H9 (cell line): ENCODE data around the gene AMZ2. TPM values are rescaled to one million over a fixed set of nuclear protein-coding genes. Genes with fewer than 3 reads are reported as not detected.

ENCODE experiments used
- DNase-seq: peaks from one replicate; pipeline ENCODE4 v3.0.0-alpha.2; 2017
- H2AFZ ChIP-seq: one replicate; pipeline ENCODE4 v1.6.1; 2013; ENCODE audit warnings: mild to moderate bottlenecking, low read length, control low read depth, moderate library complexity
- H2AK5ac ChIP-seq: 2 replicates; pipeline ENCODE4 v1.6.1; 2013; ENCODE audit warnings: low read length, control low read depth, mixed read lengths; ENCODE audit not compliant: insufficient read length
- H2BK120ac ChIP-seq: one replicate; pipeline ENCODE4 v1.6.1; 2013; ENCODE audit warnings: low read depth, mild to moderate bottlenecking, low read length, control low read depth, inconsistent platforms; ENCODE audit not compliant: poor library complexity, severe bottlenecking
- H2BK12ac ChIP-seq: 2 replicates; pipeline ENCODE4 v1.6.1; 2013; ENCODE audit warnings: low read length, control low read depth, mixed read lengths, low read depth; ENCODE audit not compliant: insufficient read length
- H2BK15ac ChIP-seq: 2 replicates; pipeline ENCODE4 v1.6.1; 2013; ENCODE audit warnings: low read depth, low read length, control low read depth
- H2BK20ac ChIP-seq: one replicate; pipeline ENCODE4 v1.6.1; 2013; ENCODE audit warnings: low read depth, mild to moderate bottlenecking, low read length, control low read depth, inconsistent platforms; ENCODE audit not compliant: poor library complexity, severe bottlenecking
- H2BK5ac ChIP-seq: 2 replicates; pipeline ENCODE4 v1.6.1; 2013; ENCODE audit warnings: low read length, control low read depth, mixed read lengths; ENCODE audit not compliant: insufficient read length
- H3K14ac ChIP-seq: 2 replicates; pipeline ENCODE4 v1.6.1; 2013; ENCODE audit warnings: low read length, control low read depth; ENCODE audit not compliant: insufficient read depth
- H3K18ac ChIP-seq: 2 replicates; pipeline ENCODE4 v1.6.1; 2013; ENCODE audit warnings: low read depth, mild to moderate bottlenecking, mixed read lengths, low read length, control low read depth; ENCODE audit not compliant: insufficient read length
- H3K23ac ChIP-seq: 2 replicates; pipeline ENCODE4 v1.6.1; 2013; ENCODE audit warnings: low read length, control low read depth, mixed read lengths, low read depth; ENCODE audit not compliant: insufficient read length
- H3K23me2 ChIP-seq: 2 replicates; pipeline ENCODE4 v1.6.1; 2013; ENCODE audit warnings: low read depth, mild to moderate bottlenecking, mixed read lengths, low read length, control low read depth; ENCODE audit not compliant: insufficient read length, poor library complexity, severe bottlenecking
- H3K27ac ChIP-seq: 2 replicates; pipeline ENCODE4 v1.5.1; 2013; ENCODE audit warnings: low read length, control low read depth, mixed read lengths, low read depth; ENCODE audit not compliant: insufficient read length
- H3K27me3 ChIP-seq: 2 replicates; pipeline ENCODE4 v1.6.1; 2013; ENCODE audit warnings: low read length, control low read depth, inconsistent platforms; ENCODE audit not compliant: insufficient read depth
- H3K4ac ChIP-seq: 2 replicates; pipeline ENCODE4 v1.6.1; 2013; ENCODE audit warnings: low read depth, mild to moderate bottlenecking, control low read depth, inconsistent platforms, low read length, moderate library complexity
- H3K4me1 ChIP-seq: 2 replicates; pipeline ENCODE4 v1.6.1; 2013; ENCODE audit warnings: low read length, control low read depth, inconsistent platforms; ENCODE audit not compliant: insufficient read depth
- H3K4me2 ChIP-seq: 2 replicates; pipeline ENCODE4 v1.6.1; 2013; ENCODE audit warnings: low read length, control low read depth, mixed read lengths; ENCODE audit not compliant: insufficient read length, insufficient read depth
- H3K56ac ChIP-seq: 2 replicates; pipeline ENCODE4 v1.6.1; 2013; ENCODE audit warnings: low read depth, mild to moderate bottlenecking, mixed read lengths, low read length, control low read depth; ENCODE audit not compliant: insufficient read length
- H3K79me1 ChIP-seq: 2 replicates; pipeline ENCODE4 v1.6.1; 2013; ENCODE audit warnings: low read depth, mild to moderate bottlenecking, moderate library complexity, low read length, control low read depth, inconsistent platforms; ENCODE audit not compliant: insufficient read depth, poor library complexity, severe bottlenecking
- H3K79me2 ChIP-seq: 2 replicates; pipeline ENCODE4 v1.6.1; 2013; ENCODE audit warnings: low read length, control low read depth, inconsistent platforms; ENCODE audit not compliant: insufficient read depth
- H3K9ac ChIP-seq: 2 replicates; pipeline ENCODE4 v1.6.1; 2013; ENCODE audit warnings: low read length, control low read depth, mixed read lengths; ENCODE audit not compliant: insufficient read length; ENCODE audit errors: extremely low read depth
- H3K9me3 ChIP-seq: one replicate; pipeline ENCODE4 v1.6.1; 2013; ENCODE audit warnings: low read depth, low read length, inconsistent platforms; ENCODE audit not compliant: control insufficient read depth
- H3T11ph ChIP-seq: one replicate; pipeline ENCODE4 v1.6.1; 2013; ENCODE audit warnings: mild to moderate bottlenecking, low read length, control low read depth, inconsistent platforms
- H4K20me1 ChIP-seq: one replicate; pipeline ENCODE4 v1.6.1; 2013; ENCODE audit not compliant: control insufficient read depth, insufficient read length, insufficient read depth
- H4K5ac ChIP-seq: 2 replicates; pipeline ENCODE4 v1.6.1; 2013; ENCODE audit warnings: low read depth, mild to moderate bottlenecking, mixed read lengths, low read length, control low read depth; ENCODE audit not compliant: insufficient read length
- H4K8ac ChIP-seq: replicated peaks from 2 replicates; pipeline ENCODE4 v1.6.1; 2013; ENCODE audit warnings: low read length, control low read depth, mixed read lengths, low read depth; ENCODE audit not compliant: insufficient read length
- H4K91ac ChIP-seq: 2 replicates; pipeline ENCODE4 v1.6.1; 2013; ENCODE audit warnings: low read depth, mild to moderate bottlenecking, moderate library complexity, mixed read lengths, low read length, control low read depth; ENCODE audit not compliant: insufficient read length
- H3K27ac Mint-ChIP-seq, 3 experiments: 2 replicates in 2 of 3; 3 replicates in 1 of 3; pipeline ENCODE4 v1.8.0; 2020 to 2021; ENCODE audit warnings: mixed read lengths in 3 of 3, mild to moderate bottlenecking in 1 of 3, moderate library complexity in 1 of 3
- H3K27me3 Mint-ChIP-seq: 2 replicates; pipeline ENCODE4 v1.8.0; 2021; ENCODE audit warnings: low read depth, mild to moderate bottlenecking, moderate library complexity, mixed read lengths
- H3K36me3 Mint-ChIP-seq, 3 experiments: 2 replicates in 2 of 3; 3 replicates in 1 of 3; pipeline ENCODE4 v1.8.0; 2020 to 2021; ENCODE audit warnings: low read depth in 3 of 3, mixed read lengths in 3 of 3; ENCODE audit not compliant: insufficient read depth in 1 of 3
- H3K4me1 Mint-ChIP-seq, 2 experiments: 2 replicates each; pipeline ENCODE4 v1.8.0; 2020; ENCODE audit warnings: mixed read lengths in 2 of 2
- H3K4me3 Mint-ChIP-seq, 2 experiments: 2 replicates in 1 of 2; 3 replicates in 1 of 2; pipeline ENCODE4 v1.8.0; 2020 to 2021; ENCODE audit warnings: mild to moderate bottlenecking in 2 of 2, mixed read lengths in 2 of 2, moderate library complexity in 1 of 2
- H3K9me3 Mint-ChIP-seq, 2 experiments: 2 replicates in 1 of 2; 3 replicates in 1 of 2; pipeline ENCODE4 v1.8.0; 2020; ENCODE audit warnings: mild to moderate bottlenecking in 2 of 2, mixed read lengths in 2 of 2, moderate library complexity in 1 of 2
- CTCF ChIP-seq: fragments of 200-600 bp; sonication (generic); conservative IDR thresholded peaks from 3 replicates; pipeline ENCODE4 v1.8.0; 2021; ENCODE audit warnings: antibody characterized with exemption, mild to moderate bottlenecking
- WGBS: extraction: QIAGEN DNeasy Blood & Tissue Kit; methylation state at CpG from one replicate; pipeline ENCODE4 v1.1.7; 2013; ENCODE audit warnings: missing lambda C conversion rate, low lambda C conversion rate, mixed read lengths; ENCODE audit not compliant: insufficient read length; ENCODE audit errors: extremely low coverage; 5-methylcytosine and 5-hydroxymethylcytosine counted together
- long read RNA-seq: library from polyadenylated mRNA; unstranded; transcript quantifications from one replicate; pipeline ENCODE4 v2.0.0, GENCODE V29; 2020
- total RNA-seq: library from RNA; stranded (reverse); gene quantifications from 2 replicates; pipeline ENCODE4 v1.2.1, GENCODE V29; 2021

AMZ2 gene
- 82.6 and 97.7 TPM in 2 replicates for total RNA-seq
- long read RNA-seq, transcript AMZ2-202 (7 exons, 2,402 nt), result minor isoform, 42 of 242 reads
- long read RNA-seq, transcript AMZ2-210 (8 exons, 1,339 nt), result minor isoform, 13 of 242 reads
- long read RNA-seq, transcript AMZ2-203 (8 exons, 1,378 nt), result major isoform, 71 of 242 reads
- long read RNA-seq, partial matches to known transcripts, result 4 of 242 reads
- long read RNA-seq, other reads (novel, unspliced or antisense), result 108 of 242 reads

- Histone ChIP-seq H4K91ac (no peak within 1 kb of the TSS), H3K4me2 (peak within 1 kb of the TSS; percentile 67), H3K79me1 (no peaks in the 10 kb centered on the region), H4K5ac (no peak within 1 kb of the TSS), H2BK15ac (no peak within 1 kb of the TSS), H3K9ac (peak within 1 kb of the TSS; percentile 48), H3K4ac (no peak within 1 kb of the TSS), H2BK5ac (no peak within 1 kb of the TSS), H3K27ac (no peak within 1 kb of the TSS), H3K23me2 (no peaks in the 10 kb centered on the region), H2AK5ac (no peak within 1 kb of the TSS), H2BK12ac (no peak within 1 kb of the TSS), H3K56ac (no peak within 1 kb of the TSS), H2BK20ac (no peak within 1 kb of the TSS), H3K27me3 (no peaks in the 10 kb centered on the region), H2AFZ (no peak within 1 kb of the TSS), H3K79me2 (no peaks in the 10 kb centered on the region), H3K4me1 (no peaks in the 10 kb centered on the region), H2BK120ac (no peak within 1 kb of the TSS), H4K8ac (no peak within 1 kb of the TSS), H4K20me1 (peaks cover 3% of the 10 kb centered on the region), H3K23ac (no peak within 1 kb of the TSS), H3K18ac (peak within 1 kb of the TSS; percentile 85), H3T11ph (no peak within 1 kb of the TSS), H3K14ac (peak within 1 kb of the TSS; percentile 69), H3K9me3 (no peaks in the 10 kb centered on the region)
- peaks cover 12 to 13% of the 10 kb centered on the region in 2 experiments for H3K4me1 Mint-ChIP-seq
- peak within 1 kb of the TSS; percentile 94 to 95 for H3K4me3 Mint-ChIP-seq
- H3K27me3 Mint-ChIP-seq, result no peaks in the 10 kb centered on the region; the same call in 1 of the 2 replicates
- H3K27ac Mint-ChIP-seq, result peak within 1 kb of the TSS; percentile 38 to 96 (median 91); a peak in 4 of 7 replicates
- TF ChIP-seq CTCF, result no peak
- peaks cover 2 to 22% (median 19%) of the 10 kb centered on the region in 3 experiments; a peak in 6 of 7 replicates for H3K36me3 Mint-ChIP-seq
- peak; percentile 95 for DNase-seq
- no CpG with 5 or more reads among the region's 97 CpGs for WGBS
- H3K9me3 Mint-ChIP-seq, result no peaks in the 10 kb centered on the region
Observed at GRCh38 chr17:68247445-68248198, at the start of gene AMZ2. Gene AMZ2 (plus strand): TSS chr17:68248043. CDS start chr17:68250188, 2,145 bp downstream.
